ENCODE results near the gene ROR2.

The ROR2 gene

GRCh38 chr9:91697201-91697600 is 252.8 kb downstream of the ROR2 start:
- TF ChIP-seq ZFX (IDR thresholded peaks at IDR 0.05; ENCODE audit: borderline replicate concordance) (no peak), CTCF (IDR thresholded peaks at IDR 0.05) (no peak)
- no peak overlapping the region for H3K27ac ChIP-seq

GRCh38 chr9:91694081-91694870 is 255.8 kb downstream of the ROR2 start:
- TF ChIP-seq ZFX (IDR thresholded peaks at IDR 0.05; ENCODE audit: borderline replicate concordance) (no peak), CTCF (IDR thresholded peaks at IDR 0.05) (no peak)
- H3K27ac ChIP-seq = no peak overlapping the region

DNA sequence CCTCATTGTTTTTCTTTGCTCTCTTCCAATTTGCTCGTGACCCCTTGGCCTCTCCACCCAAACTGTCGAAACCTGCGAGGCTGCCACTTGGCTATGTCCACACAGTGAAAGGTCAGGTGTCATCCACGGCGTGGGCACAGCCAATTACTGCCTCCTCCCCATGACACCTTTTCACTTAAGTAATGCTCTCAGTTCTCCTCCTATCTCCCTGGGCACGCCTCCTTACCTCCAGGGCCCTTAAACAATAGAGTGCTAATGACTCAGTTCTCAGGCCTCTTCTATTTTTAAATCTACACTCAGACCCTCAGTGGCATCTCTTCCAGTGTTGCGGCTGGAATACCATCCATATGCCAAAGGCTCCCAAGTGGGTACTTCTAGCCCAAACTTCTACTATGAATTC is 256.8 kb downstream of the ROR2 start:
- TF ChIP-seq CTCF (IDR thresholded peaks at IDR 0.05) (no peak), ZFX (IDR thresholded peaks at IDR 0.05; ENCODE audit: borderline replicate concordance) (no peak)
- no peak overlapping the region for H3K27ac ChIP-seq

GRCh38 chr9:91690540-91691249 is 259.3 kb downstream of the ROR2 start:
- no peak overlapping the region for H3K27ac ChIP-seq
- TF ChIP-seq ZFX (IDR thresholded peaks at IDR 0.05; ENCODE audit: borderline replicate concordance) (no peak), CTCF (IDR thresholded peaks at IDR 0.05) (no peak)

DNA sequence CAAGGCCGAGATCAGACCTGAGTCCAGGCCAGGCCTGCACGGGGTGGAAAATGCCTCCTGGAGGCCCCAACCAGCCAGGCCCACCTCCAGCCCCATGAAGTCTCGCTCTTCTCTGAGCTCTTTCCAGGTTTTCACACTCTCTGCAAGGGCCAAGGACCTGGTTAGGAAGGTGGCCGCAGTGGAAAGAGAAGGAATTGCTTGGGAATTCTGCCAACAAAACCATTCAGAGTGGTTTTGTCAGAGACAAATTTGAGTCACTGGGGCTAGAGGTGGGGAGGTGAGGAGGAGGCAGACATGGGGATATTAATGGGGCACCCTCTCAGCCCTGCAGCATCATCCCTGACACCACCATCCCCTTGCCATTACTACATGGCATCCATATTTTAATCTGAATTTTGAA is 261.0 kb downstream of the ROR2 start:
- no peak overlapping the region for H3K27ac ChIP-seq
- TF ChIP-seq ZFX (IDR thresholded peaks at IDR 0.05; ENCODE audit: borderline replicate concordance) = no peak
- TF ChIP-seq CTCF (IDR thresholded peaks at IDR 0.05) = no peak

DNA sequence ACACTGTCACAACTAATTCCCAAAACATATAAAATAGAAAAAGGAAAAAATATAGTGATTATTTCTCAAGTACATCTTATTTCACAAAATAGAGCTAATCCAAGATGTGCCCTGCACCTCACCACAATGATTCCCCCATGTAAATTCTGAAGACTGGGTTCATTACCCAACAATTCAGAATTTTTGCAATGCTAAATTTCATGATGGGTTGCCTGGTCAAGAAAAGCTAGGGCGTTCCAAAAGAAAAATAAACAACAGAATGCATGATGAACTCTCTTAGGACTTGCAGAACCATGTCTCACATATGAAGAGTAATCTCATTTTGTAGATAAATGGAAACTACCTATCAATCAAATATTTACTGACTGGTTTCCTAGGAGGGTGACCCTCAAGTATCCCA is 266.8 kb downstream of the ROR2 start:
- H3K27ac ChIP-seq = no peak overlapping the region
- TF ChIP-seq CTCF (IDR thresholded peaks at IDR 0.05) (no peak), ZFX (IDR thresholded peaks at IDR 0.05; ENCODE audit: borderline replicate concordance) (no peak)

- no peak overlapping the region for H3K27ac ChIP-seq
- TF ChIP-seq ZFX (IDR thresholded peaks at IDR 0.05; ENCODE audit: borderline replicate concordance) = no peak
- no peak for TF ChIP-seq CTCF (IDR thresholded peaks at IDR 0.05)
These were observed 267.2 kb downstream of the ROR2 start for GRCh38 chr9:91682806-91683205.

Data from 22Rv1 (cell line).